Cardiac fibroblast (primary cell): ENCODE measurements around the gene SPOCK2.
A peak's percentile ranks its signal among the peaks of the same experiment; 100 is the strongest.

Source experiments
- DNase-seq, 2 donors: peaks; one replicate each; pipeline versions ENCODE4 v3.0.0 to v3.0.0-alpha.2; 2010; ENCODE audit warnings: low read depth in 2 of 2
- H3K4me3 ChIP-seq, 2 donors: replicated peaks in 1 of 2; 1 replicate in 1 of 2; 2 replicates in 1 of 2; pipeline ENCODE4 v1.5.1; 2011; ENCODE audit warnings: low read depth in 2 of 2, low read length in 2 of 2, mild to moderate bottlenecking in 2 of 2, moderate library complexity in 1 of 2
- CTCF ChIP-seq: IDR thresholded peaks from one replicate; pipeline ENCODE4 v1.5.1; 2011; ENCODE audit warnings: low read depth, mild to moderate bottlenecking, low read length, inconsistent platforms

The SPOCK2 gene

GRCh38 chr10:72009425-72010081, 78.8 kb downstream of the SPOCK2 start:
- no peak overlapping the region for H3K4me3 ChIP-seq
- TF ChIP-seq CTCF: no peak
- DNase-seq: peak; percentile 98 to 100

DNA sequence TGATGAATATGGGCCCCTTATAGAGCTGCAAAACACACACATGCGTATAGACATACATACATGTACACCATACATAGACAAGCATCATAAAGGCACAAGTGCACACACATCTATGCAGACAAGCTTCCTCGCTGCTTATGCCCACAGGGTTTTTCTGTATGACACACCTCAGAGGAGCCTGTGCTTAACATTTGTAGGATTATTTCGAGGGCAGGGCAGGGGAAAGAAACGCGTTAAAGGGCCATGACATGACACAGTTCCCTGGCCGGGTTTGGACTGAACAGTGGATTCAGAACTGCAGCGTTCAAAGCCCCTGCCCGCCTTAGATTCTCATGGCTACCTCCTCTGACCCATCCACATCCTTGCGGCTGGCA, 79.3 kb downstream of the SPOCK2 start:
- no peak for TF ChIP-seq CTCF
- no peak overlapping the region for H3K4me3 ChIP-seq
- DNase-seq: no peak
